HEK293T (cell line): ENCODE results near the gene ELL.

ENCODE experiments used
- CTCF ChIA-PET: fragments of 350-600 bp; formaldehyde crosslinking; extraction: SDS; loops from one replicate; lab custom pipeline; 2021; ENCODE audit warnings: antibody characterized with exemption, inconsistent platforms; lab: Yijun Ruan, JAX
- POLR2A ChIA-PET: fragments of 350-600 bp; formaldehyde crosslinking; extraction: SDS; loops from one replicate; lab custom pipeline; 2020; ENCODE audit warnings: antibody characterized with exemption, inconsistent platforms; lab: Yijun Ruan, JAX
- DNase-seq: peaks from one replicate; pipeline ENCODE4 v3.0.0; 2012; ENCODE audit warnings: mixed read lengths; ENCODE audit errors: extremely low spot score
- ARNT ChIP-seq: fragments of 450-650 bp; IDR thresholded peaks from 2 replicates; pipeline ENCODE4 v1.6.1; 2017; ENCODE audit warnings: mild to moderate bottlenecking
- BHLHE40 ChIP-seq: fragments of 450-650 bp; IDR thresholded peaks from 2 replicates; pipeline ENCODE4 v1.6.1; 2016; ENCODE audit warnings: mild to moderate bottlenecking, moderate library complexity, borderline replicate concordance
- CTBP1 ChIP-seq: fragments of 450-650 bp; IDR thresholded peaks from 2 replicates; pipeline ENCODE4 v1.6.1; 2016; ENCODE audit warnings: borderline replicate concordance
- ELF4 ChIP-seq: fragments of 450-650 bp; IDR thresholded peaks from 2 replicates; pipeline ENCODE4 v1.6.1; 2017; ENCODE audit warnings: antibody characterized with exemption
- FOXA1 ChIP-seq: fragments of 450-650 bp; IDR thresholded peaks from 2 replicates; pipeline ENCODE4 v1.6.1; 2016; ENCODE audit warnings: mild to moderate bottlenecking
- FOXK2 ChIP-seq: fragments of 450-650 bp; IDR thresholded peaks from 2 replicates; pipeline ENCODE4 v1.6.1; 2016; ENCODE audit warnings: mild to moderate bottlenecking
- FOXM1 ChIP-seq: fragments of 450-650 bp; IDR thresholded peaks from 2 replicates; pipeline ENCODE4 v1.6.1; 2017; ENCODE audit warnings: mild to moderate bottlenecking, borderline replicate concordance
- HDGF ChIP-seq: fragments of 450-650 bp; IDR thresholded peaks from 2 replicates; pipeline ENCODE4 v1.6.1; 2017; ENCODE audit warnings: antibody characterized with exemption, borderline replicate concordance
- L3MBTL2 ChIP-seq: fragments of 450-650 bp; conservative IDR thresholded peaks from 2 replicates; pipeline ENCODE4 v1.6.1; 2016; ENCODE audit warnings: mild to moderate bottlenecking
- LEF1 ChIP-seq: fragments of 450-650 bp; IDR thresholded peaks from 2 replicates; pipeline ENCODE4 v1.6.1; 2017; ENCODE audit warnings: mild to moderate bottlenecking, borderline replicate concordance
- NFRKB ChIP-seq: fragments of 450-650 bp; IDR thresholded peaks from 2 replicates; pipeline ENCODE4 v1.6.1; 2016; ENCODE audit warnings: mild to moderate bottlenecking, moderate library complexity
- SP1 ChIP-seq: fragments of 450-650 bp; IDR thresholded peaks from 2 replicates; pipeline ENCODE4 v1.6.1; 2017
- SUZ12 ChIP-seq: fragments of 450-650 bp; IDR thresholded peaks from 2 replicates; pipeline ENCODE4 v1.6.1; 2016; ENCODE audit warnings: mild to moderate bottlenecking
- TARDBP ChIP-seq: fragments of 450-650 bp; IDR thresholded peaks from 2 replicates; pipeline ENCODE4 v1.6.1; 2016
- ZNF384 ChIP-seq: fragments of 450-650 bp; IDR thresholded peaks from 2 replicates; pipeline ENCODE4 v1.6.1; 2016
- TF ChIP-seq, protein P1 (sequence below): fragments of 450-650 bp; IDR thresholded peaks from 2 replicates; pipeline ENCODE4 v1.6.1; 2016

Gene ELL

DNA sequence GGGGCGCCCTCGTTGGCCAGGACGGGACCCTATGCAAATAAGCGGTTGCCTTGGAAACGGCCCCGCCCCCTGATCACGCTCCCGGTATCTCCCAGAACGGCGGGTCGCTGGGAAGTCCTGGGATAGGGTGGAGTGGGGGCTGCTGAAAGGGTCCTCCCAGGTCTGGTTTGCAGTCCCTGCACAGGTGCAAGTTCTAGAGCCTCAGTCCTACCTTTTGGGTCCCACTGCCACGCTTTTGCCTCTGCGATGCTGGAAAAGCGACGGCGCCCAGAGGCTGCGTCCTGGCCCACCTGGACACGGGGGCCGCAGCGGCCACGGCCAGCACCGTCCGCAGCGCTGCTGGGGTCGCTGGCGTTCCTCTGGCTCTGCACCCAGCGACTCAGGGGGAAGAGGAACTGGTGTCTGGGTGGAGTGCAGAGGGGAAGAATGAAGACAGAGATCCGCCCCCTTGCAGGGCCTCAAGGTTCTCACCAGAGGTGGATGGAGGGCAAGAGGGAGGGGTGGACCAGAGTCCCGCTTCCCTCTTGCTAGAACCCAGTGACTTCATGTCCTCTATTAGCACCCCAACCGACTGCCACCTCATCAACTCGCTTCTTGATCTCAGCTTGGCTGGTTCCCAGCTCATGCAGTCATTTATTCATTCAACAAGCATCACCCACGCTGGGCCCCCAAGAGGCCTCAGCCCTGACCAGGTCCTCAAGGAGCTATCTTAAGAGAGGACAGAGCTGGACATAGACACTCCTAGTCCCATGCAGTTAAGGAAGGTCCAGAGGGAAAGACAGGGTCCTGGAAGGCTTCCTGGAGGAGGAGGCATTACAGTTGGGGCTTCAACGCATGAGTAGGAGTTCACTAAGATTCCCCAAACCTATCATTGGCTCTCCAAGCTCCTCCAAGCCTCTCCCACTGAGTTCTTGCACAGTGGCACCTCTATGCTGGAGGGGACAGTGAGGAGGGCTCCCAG is 124.3 kb downstream of the ELL start, which contains the start of gene LRRC25:
TSS of gene LRRC25 (minus strand) at position 381 of the 961 bp plus-strand sequence. CDS start 659 bp downstream, outside the sequence.
- DNase-seq, result no peak
- TF ChIP-seq TARDBP (no peak), BHLHE40 (no peak), SP1 (no peak), FOXK2 (no peak), L3MBTL2 (no peak)
- POLR2A ChIA-PET, result interaction anchor here (0.6 kb wide), 1 partner anchor 116 kb away, joined by 3 read pairs; the partner anchor contains the start of gene JUND
- CTCF ChIA-PET, result interaction anchor here (1.1 to 1.4 kb wide), 4 partner anchors 8 to 118 kb away, joined by 3 to 6 read pairs (median 5); no protein-coding TSS in a partner anchor

DNA sequence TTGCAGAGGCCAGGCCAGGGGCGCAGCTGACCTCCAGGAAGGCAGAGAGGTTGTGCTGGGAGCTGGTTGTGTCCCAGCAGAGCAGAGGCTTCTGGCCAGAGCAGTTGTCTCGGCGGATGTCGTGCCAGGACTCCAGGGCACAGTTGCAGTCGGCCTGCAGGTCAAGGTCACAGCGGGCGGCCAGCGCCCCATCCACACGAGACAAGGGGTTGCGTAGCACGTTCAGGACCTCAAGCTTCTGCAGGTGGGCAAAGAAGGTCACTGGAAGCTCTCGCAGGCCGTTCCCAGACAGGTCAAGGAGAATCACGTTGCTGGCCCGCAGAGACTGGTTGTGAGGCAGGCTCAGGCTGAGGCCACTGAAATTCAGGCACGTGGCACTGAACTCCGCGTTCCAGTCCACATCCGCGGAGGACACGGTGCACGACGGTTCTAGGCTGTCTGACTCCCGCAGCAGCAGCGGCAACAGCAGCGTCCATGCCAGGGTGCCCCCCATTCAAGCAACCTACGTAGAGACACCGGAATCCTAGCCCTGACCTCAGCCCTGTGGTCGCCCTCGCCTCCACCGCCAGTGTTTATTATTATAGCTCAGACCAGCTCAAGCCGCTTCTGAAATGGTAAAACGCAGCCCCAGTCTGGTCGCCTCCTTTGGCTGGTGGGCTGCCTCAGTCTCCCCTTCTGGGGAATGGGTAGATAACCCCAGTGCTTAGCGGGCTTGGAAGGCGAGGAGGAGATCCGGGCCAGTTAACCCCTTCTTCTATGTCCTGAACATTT is 125.2 kb downstream of the ELL start:
- CTCF ChIA-PET, result interaction anchor here (0.6 to 1.3 kb wide), 3 partner anchors 11 to 150 kb away, joined by 3 to 5 read pairs (median 3); partner anchors contain the start of gene GDF15

DNA sequence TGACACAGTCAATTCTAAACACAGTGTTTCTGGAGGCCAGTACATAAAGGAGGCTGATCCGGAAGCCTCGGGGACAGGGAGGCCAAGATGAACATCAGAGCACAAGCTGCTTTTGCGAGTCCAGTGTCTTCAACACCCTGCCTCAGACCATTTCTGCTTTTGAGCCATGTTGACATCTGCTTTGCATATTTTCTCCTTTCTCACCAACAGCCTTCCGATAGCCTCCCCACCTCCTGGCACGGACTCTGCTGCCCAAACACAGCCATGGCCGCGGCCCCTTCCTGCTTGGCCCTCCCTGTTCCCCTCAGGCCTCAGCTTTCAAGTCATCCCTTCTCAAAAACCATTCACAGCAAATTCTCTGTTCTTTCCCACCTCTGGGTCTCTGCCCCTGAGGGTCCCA is 128.0 kb downstream of the ELL start:
- TF ChIP-seq ARNT (no peak), ZNF384 (no peak), BHLHE40 (no peak), ELF4 (no peak), NFRKB (no peak)
- POLR2A ChIA-PET, result no interaction called here
- no peak for DNase-seq
- CTCF ChIA-PET, result interaction anchor here (1.0 kb wide), 1 partner anchor 70 kb away, joined by 3 read pairs; no protein-coding TSS in a partner anchor

More for the DNA sequence above, 125.2 kb downstream of the ELL start:
- TF ChIP-seq TARDBP (no peak), ZNF384 (no peak), FOXK2 (no peak), FOXM1 (no peak), CTBP1 (no peak), SUZ12 (no peak), ARNT (no peak), SP1 (no peak), BHLHE40 (no peak), LEF1 (no peak), L3MBTL2 (no peak)
- TF ChIP-seq, protein P1, sequence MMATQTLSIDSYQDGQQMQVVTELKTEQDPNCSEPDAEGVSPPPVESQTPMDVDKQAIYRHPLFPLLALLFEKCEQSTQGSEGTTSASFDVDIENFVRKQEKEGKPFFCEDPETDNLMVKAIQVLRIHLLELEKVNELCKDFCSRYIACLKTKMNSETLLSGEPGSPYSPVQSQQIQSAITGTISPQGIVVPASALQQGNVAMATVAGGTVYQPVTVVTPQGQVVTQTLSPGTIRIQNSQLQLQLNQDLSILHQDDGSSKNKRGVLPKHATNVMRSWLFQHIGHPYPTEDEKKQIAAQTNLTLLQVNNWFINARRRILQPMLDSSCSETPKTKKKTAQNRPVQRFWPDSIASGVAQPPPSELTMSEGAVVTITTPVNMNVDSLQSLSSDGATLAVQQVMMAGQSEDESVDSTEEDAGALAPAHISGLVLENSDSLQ, result no peak
- POLR2A ChIA-PET, result no interaction called here
- no peak for DNase-seq

DNA sequence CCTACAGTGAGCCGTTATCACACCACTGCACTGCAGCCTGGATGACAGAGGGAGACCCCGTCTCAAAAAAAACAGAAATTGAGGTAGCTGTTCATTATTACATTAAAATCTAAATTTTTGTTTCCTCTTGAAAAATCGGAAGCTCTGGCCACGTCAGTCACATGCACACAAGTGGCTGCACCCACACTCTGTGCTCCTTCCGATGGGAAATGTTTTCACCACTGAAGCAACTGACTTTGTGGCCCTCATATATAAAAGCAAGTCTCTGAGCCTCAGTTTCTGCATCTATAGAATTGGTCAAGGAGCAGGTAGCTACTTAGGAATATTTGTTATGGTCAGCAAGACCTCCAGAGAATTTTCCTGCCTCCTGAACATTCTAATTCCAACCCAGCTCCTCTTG is 128.9 kb downstream of the ELL start:
- ChIA-PET CTCF (interaction anchor here (0.6 to 1.0 kb wide), 2 partner anchors 71 to 120 kb away, joined by 3 read pairs; no protein-coding TSS in a partner anchor), POLR2A (interaction anchor here (0.9 kb wide), 1 partner anchor 111 kb away, joined by 3 read pairs; the partner anchor contains the start of gene JUND)
- DNase-seq, result no peak
- no peak for TF ChIP-seq HDGF
- no peak for TF ChIP-seq SP1
- TF ChIP-seq FOXM1, result no peak
- no peak for TF ChIP-seq BHLHE40
- no peak for TF ChIP-seq NFRKB
- TF ChIP-seq ZNF384, result no peak
- TF ChIP-seq ELF4, result no peak
- TF ChIP-seq TARDBP, result no peak
- no peak for TF ChIP-seq L3MBTL2
- TF ChIP-seq ARNT, result no peak
- no peak for TF ChIP-seq LEF1
- TF ChIP-seq SUZ12, result no peak
- no peak for TF ChIP-seq FOXK2
- TF ChIP-seq, protein P1, result no peak
- TF ChIP-seq CTBP1, result no peak
- TF ChIP-seq FOXA1, result no peak
